Thoracic aorta (tissue), 2 donors: Measurements from ENCODE around the gene OR10A3. TPM values are rescaled to one million over a fixed set of nuclear protein-coding genes. Genes with fewer than 3 reads are reported as not detected.

Experiments
- ATAC-seq: fragments of 150-250 bp; one replicate; pipeline ENCODE4 v1.8.0; 2017; ENCODE audit warnings: low read depth; ENCODE audit not compliant: insufficient number of reproducible peaks, low FRiP score
- DNase-seq: peaks from one replicate; pipeline ENCODE4 v3.0.0-alpha.2; 2020; ENCODE audit warnings: low spot score
- H3K27ac ChIP-seq, 2 donors: fragments of 200-600 bp; sonication (generic); 1 replicate in 1 of 2; 2 replicates in 1 of 2; pipeline ENCODE4 v1.5.1; 2016; ENCODE audit warnings: mild to moderate bottlenecking in 2 of 2, moderate library complexity in 2 of 2
- H3K27me3 ChIP-seq: fragments of 200-600 bp; sonication (generic); replicated peaks from 2 replicates; pipeline ENCODE4 v1.6.0; 2016; ENCODE audit warnings: mild to moderate bottlenecking; ENCODE audit not compliant: insufficient read depth
- H3K36me3 ChIP-seq: fragments of 200-600 bp; sonication (generic); one replicate; pipeline ENCODE4 v1.5.1; 2016
- H3K4me1 ChIP-seq, 2 donors: fragments of 200-600 bp; sonication (generic); 1 replicate in 1 of 2; 2 replicates in 1 of 2; pipeline versions ENCODE4 v1.5.1 to v1.6.0; 2016; ENCODE audit warnings: low read depth in 2 of 2, mild to moderate bottlenecking in 1 of 2; ENCODE audit not compliant: control insufficient read depth in 1 of 2
- H3K4me3 ChIP-seq: fragments of 200-600 bp; sonication (generic); 2 replicates; pipeline ENCODE4 v1.5.1; 2016; ENCODE audit warnings: mild to moderate bottlenecking
- H3K9me3 ChIP-seq: fragments of 200-600 bp; sonication (generic); 2 replicates; pipeline ENCODE4 v1.5.1; 2016
- CTCF ChIP-seq: fragments of 200-600 bp; sonication (generic); IDR thresholded peaks from one replicate; pipeline ENCODE4 v1.5.1; 2019; ENCODE audit warnings: antibody characterized with exemption
- total RNA-seq, 2 donors: library from RNA; depleted of rRNA; stranded (reverse); fragments of >200 nt; gene quantifications; one replicate each; pipeline versions ENCODE4 v1.1.0 to v1.2.3, GENCODE V29; 2016

Gene OR10A3
- total RNA-seq, 2 donors from 2014 or later = not detected

- Histone ChIP-seq H3K4me3 (no peak overlapping the region), H3K27me3 (no peaks in the 10 kb centered on the region), H3K36me3 (no peaks in the 10 kb centered on the region), H3K27ac (no peak overlapping the region), H3K4me1 (no peaks in the 10 kb centered on the region), H3K9me3 (no peaks in the 10 kb centered on the region)
- ATAC-seq = no peak
- TF ChIP-seq CTCF = no peak
- DNase-seq = no peak
Observed at GRCh38 chr11:7918141-7918540, 23.4 kb downstream of the OR10A3 start.

- Histone ChIP-seq H3K9me3 (no peaks in the 10 kb centered on the region), H3K27ac (no peak overlapping the region), H3K4me1 (peaks cover 10 to 12% of the 10 kb centered on the region in 2 donors), H3K36me3 (no peaks in the 10 kb centered on the region), H3K4me3 (no peak overlapping the region), H3K27me3 (no peaks in the 10 kb centered on the region)
- no peak for ATAC-seq
- no peak for TF ChIP-seq CTCF
- DNase-seq = no peak
Observed at GRCh38 chr11:7911011-7911410, 30.5 kb downstream of the OR10A3 start.

- H3K9me3 ChIP-seq = no peaks in the 10 kb centered on the region
- TF ChIP-seq CTCF = no peak
- H3K27me3 ChIP-seq = no peaks in the 10 kb centered on the region
- no peaks in the 10 kb centered on the region for H3K36me3 ChIP-seq
- H3K4me1 ChIP-seq = peaks cover 16 to 19% of the 10 kb centered on the region in 2 donors
- H3K4me3 ChIP-seq = no peak overlapping the region
- DNase-seq (no peak), ATAC-seq (no peak)
- H3K27ac ChIP-seq = no peak overlapping the region
Observed at GRCh38 chr11:7910286-7910788, 31.2 kb downstream of the OR10A3 start.

GRCh38 chr11:7909585-7910285 is 31.8 kb downstream of the OR10A3 start:
- Histone ChIP-seq H3K27ac (no peak overlapping the region), H3K27me3 (no peaks in the 10 kb centered on the region), H3K9me3 (no peaks in the 10 kb centered on the region), H3K4me1 (peaks cover 16 to 21% of the 10 kb centered on the region in 2 donors), H3K4me3 (no peak overlapping the region), H3K36me3 (no peaks in the 10 kb centered on the region)
- ATAC-seq = no peak
- TF ChIP-seq CTCF = no peak
- DNase-seq = no peak

GRCh38 chr11:7907121-7907520 is 34.4 kb downstream of the OR10A3 start:
- H3K9me3 ChIP-seq = no peaks in the 10 kb centered on the region
- TF ChIP-seq CTCF = no peak
- ATAC-seq = no peak
- no peak overlapping the region for H3K4me3 ChIP-seq
- H3K36me3 ChIP-seq = no peaks in the 10 kb centered on the region
- H3K4me1 ChIP-seq = peaks cover 16 to 21% of the 10 kb centered on the region in 2 donors
- no peak for DNase-seq
- no peaks in the 10 kb centered on the region for H3K27me3 ChIP-seq
- H3K27ac ChIP-seq = peak overlapping the region in 1 of 2 donors; percentile 67
